B cell (primary cell): ENCODE results near the gene ADAMTS17. TPM values are rescaled to one million over a fixed set of nuclear protein-coding genes. Genes with fewer than 3 reads are reported as not detected.

Source experiments
- ATAC-seq: fragments of 200-7000 bp; cut with Tn5 transposase; one replicate; pipeline ENCODE4 v1.10.0; 2021; ENCODE audit warnings: low read depth, mild to moderate bottlenecking, moderate number of reproducible peaks, moderate library complexity
- CTCF ChIA-PET: fragments of 350-600 bp; sonication (Branson Sonifier 250); formaldehyde crosslinking; loops from one replicate; lab custom pipeline; 2021; ENCODE audit warnings: antibody characterized with exemption, inconsistent platforms; lab: Charles Lee
- POLR2A ChIA-PET: fragments of 350-600 bp; sonication (Branson Sonifier 250); formaldehyde crosslinking; loops from one replicate; lab custom pipeline; 2021; ENCODE audit warnings: antibody characterized with exemption; lab: Charles Lee
- DNase-seq: peaks from one replicate; pipeline ENCODE4 v3.0.0; 2013
- H2AFZ ChIP-seq: 2 replicates; pipeline ENCODE4 v1.6.1; 2012; ENCODE audit warnings: mild to moderate bottlenecking, low read depth, low read length; ENCODE audit not compliant: insufficient read depth, poor library complexity, severe bottlenecking
- H3K27ac ChIP-seq, 2 donors: 1 replicate in 1 of 2; 2 replicates in 1 of 2; pipeline ENCODE4 v1.5.1; 2012 to 2013; ENCODE audit warnings: low read length in 2 of 2, mild to moderate bottlenecking in 2 of 2, moderate library complexity in 1 of 2
- H3K27me3 ChIP-seq, 4 experiments: fragments of 200-600 bp in 1 of 4; sonication (generic) in 1 of 4; replicated peaks in 1 of 4; 1 replicate in 2 of 4; 2 replicates in 2 of 4; pipeline versions ENCODE4 v1.6.1 to v1.7.0; 2013 to 2016; ENCODE audit warnings: low read length in 3 of 4, mild to moderate bottlenecking in 2 of 4, mixed read lengths in 1 of 4, moderate library complexity in 1 of 4; ENCODE audit not compliant: insufficient read depth in 4 of 4, control insufficient read depth in 3 of 4; ENCODE audit errors: control extremely low read depth in 1 of 4
- H3K36me3 ChIP-seq, 2 experiments: replicated peaks in 1 of 2; 1 replicate in 1 of 2; 2 replicates in 1 of 2; pipeline versions ENCODE4 v1.6.1 to v1.7.1; 2013; ENCODE audit warnings: low read length in 1 of 2; ENCODE audit not compliant: insufficient read depth in 2 of 2, control insufficient read depth in 1 of 2; ENCODE audit errors: control extremely low read depth in 1 of 2, extremely low read depth in 1 of 2
- H3K4me1 ChIP-seq, 2 donors: fragments of 200-600 bp in 1 of 2; sonication (generic) in 1 of 2; 1 replicate in 1 of 2; 2 replicates in 1 of 2; pipeline versions ENCODE4 v1.5.1 to v1.6.1; 2013 to 2017; ENCODE audit warnings: low read length in 2 of 2; ENCODE audit not compliant: control insufficient read depth in 2 of 2, insufficient read depth in 2 of 2
- H3K4me2 ChIP-seq: replicated peaks from 2 replicates; pipeline ENCODE3; 2012; ENCODE audit warnings: mild to moderate bottlenecking, low read depth, low read length; ENCODE audit not compliant: poor library complexity, severe bottlenecking
- H3K4me3 ChIP-seq, 5 experiments: fragments of 200-600 bp in 1 of 5; sonication (generic) in 1 of 5; 1 replicate in 3 of 5; 2 replicates in 2 of 5; pipeline versions ENCODE4 v1.5.1 to v1.7.0; 2011 to 2016; ENCODE audit warnings: low read length in 4 of 5, mild to moderate bottlenecking in 4 of 5, low read depth in 2 of 5, control low read depth in 1 of 5, moderate library complexity in 1 of 5; ENCODE audit not compliant: insufficient read depth in 1 of 5; ENCODE audit errors: control extremely low read depth in 1 of 5, extremely low read depth in 1 of 5
- H3K79me2 ChIP-seq: fragments of 200-600 bp; sonication (generic); one replicate; pipeline ENCODE4 v1.6.0; 2016; ENCODE audit warnings: low read length; ENCODE audit not compliant: control insufficient read depth, insufficient read depth
- H3K9ac ChIP-seq: fragments of 200-600 bp; sonication (generic); 2 replicates; pipeline ENCODE4 v1.6.1; 2017; ENCODE audit warnings: mild to moderate bottlenecking, low read length, moderate library complexity
- H3K9me3 ChIP-seq, 3 donors: one replicate each; pipeline versions ENCODE4 v1.6.1 to v1.7.1; 2013; ENCODE audit warnings: low read length in 2 of 3; ENCODE audit not compliant: control insufficient read depth in 2 of 3, insufficient read depth in 1 of 3; ENCODE audit errors: control extremely low read depth in 1 of 3
- H4K20me1 ChIP-seq: 2 replicates; pipeline ENCODE4 v1.6.0; 2012; ENCODE audit warnings: mild to moderate bottlenecking, low read length; ENCODE audit not compliant: insufficient read depth, control insufficient read depth, poor library complexity, severe bottlenecking
- H3K27ac Mint-ChIP-seq: one replicate; pipeline ENCODE4 v1.8.0; 2021; ENCODE audit warnings: mixed read lengths
- H3K27me3 Mint-ChIP-seq: one replicate; pipeline ENCODE4 v1.8.0; 2021; ENCODE audit warnings: mixed read lengths
- H3K4me1 Mint-ChIP-seq: one replicate; pipeline ENCODE4 v1.8.0; 2021; ENCODE audit warnings: mixed read lengths
- H3K4me3 Mint-ChIP-seq: one replicate; pipeline ENCODE4 v1.8.0; 2021; ENCODE audit warnings: mixed read lengths
- H3K9me3 Mint-ChIP-seq: one replicate; pipeline ENCODE4 v1.8.0; 2022; ENCODE audit warnings: mixed read lengths; ENCODE audit not compliant: insufficient read depth
- EZH2 ChIP-seq: IDR thresholded peaks from 2 replicates; pipeline ENCODE4 v1.6.1; 2012; ENCODE audit warnings: borderline replicate concordance, low read depth, mild to moderate bottlenecking, moderate library complexity, low read length; ENCODE audit not compliant: insufficient read depth, poor library complexity, severe bottlenecking
- WGBS: methylation state at CpG from one replicate; pipeline ENCODE4 v1.1.5; 2013; ENCODE audit warnings: missing lambda C conversion rate; ENCODE audit not compliant: insufficient coverage; 5-methylcytosine and 5-hydroxymethylcytosine counted together
- intact Hi-C: fragments of 100-400 bp; cut with micrococcal nuclease; formaldehyde crosslinking; loops from one replicate; pipeline ENCODE4 v1.10.0; 2022
- polyA plus RNA-seq: library from polyadenylated mRNA; depleted of rRNA; stranded (reverse); fragments of >200 nt; gene quantifications from 2 replicates; pipeline ENCODE4 v1.2.3, GENCODE V29; 2012
- total RNA-seq, 2 donors: library from RNA; stranded (reverse); fragments of 120-200 nt in 1 of 2; gene quantifications; 1 replicate in 1 of 2; 2 replicates in 1 of 2; pipeline versions ENCODE4 v1.2.3 to v1.2.4, GENCODE V29; 2013 to 2022
- TF ChIP-seq, protein P1 (sequence below): fragments of 200-600 bp; IDR thresholded peaks from one replicate; pipeline ENCODE4 v1.8.0; 2022; ENCODE audit warnings: antibody characterized with exemption, mild to moderate bottlenecking

Gene ADAMTS17
- total and polyA plus RNA-seq, 2 donors (not counting 1 experiment from before 2014, with no cell fraction given): 0.10 TPM; not detected in 1

DNA sequence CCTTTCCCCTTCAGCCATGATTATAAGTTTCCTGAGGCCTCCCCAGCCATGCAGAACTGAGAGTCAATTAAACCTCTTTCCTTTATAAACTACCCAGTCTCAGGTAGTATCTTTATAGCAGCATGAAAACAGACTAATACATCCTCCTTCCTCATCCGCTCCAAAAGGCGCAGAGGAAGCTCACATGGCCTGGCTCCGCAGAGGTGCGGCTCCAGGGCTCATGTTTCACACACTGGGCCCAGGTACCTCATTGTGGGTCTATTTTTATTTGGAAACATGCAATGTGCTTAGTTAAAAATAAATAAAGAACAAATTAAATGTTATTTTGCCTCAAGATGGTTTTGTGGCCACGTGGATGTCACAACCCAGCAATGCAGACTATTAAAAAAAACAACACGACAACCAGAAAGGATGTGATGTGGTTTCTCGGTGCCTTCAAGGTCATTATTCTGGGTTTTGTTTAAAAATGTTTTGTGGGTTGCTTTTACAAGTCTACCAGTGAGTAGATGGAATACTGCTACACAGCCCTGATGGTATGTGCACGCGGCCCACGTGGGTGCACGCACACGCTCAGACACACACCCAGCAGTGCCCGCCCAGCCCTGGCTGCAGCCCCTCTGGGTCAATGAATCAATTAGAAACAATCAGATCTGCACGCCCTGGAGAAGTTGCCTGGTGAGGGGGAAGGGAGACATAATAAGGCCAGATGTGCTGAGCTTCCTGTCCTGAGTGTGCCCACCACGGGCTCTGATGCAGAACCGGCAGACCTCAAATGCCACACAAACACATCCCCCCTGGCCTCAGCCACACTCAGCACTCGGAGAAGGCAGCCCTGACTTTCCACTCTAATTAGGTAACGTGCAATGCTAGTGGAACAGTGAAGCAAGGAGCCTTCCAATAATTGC is 140.1 kb downstream of the ADAMTS17 start:
- H3K27me3 Mint-ChIP-seq: peaks cover 18% of the 10 kb centered on the region
- TF ChIP-seq, protein P1, sequence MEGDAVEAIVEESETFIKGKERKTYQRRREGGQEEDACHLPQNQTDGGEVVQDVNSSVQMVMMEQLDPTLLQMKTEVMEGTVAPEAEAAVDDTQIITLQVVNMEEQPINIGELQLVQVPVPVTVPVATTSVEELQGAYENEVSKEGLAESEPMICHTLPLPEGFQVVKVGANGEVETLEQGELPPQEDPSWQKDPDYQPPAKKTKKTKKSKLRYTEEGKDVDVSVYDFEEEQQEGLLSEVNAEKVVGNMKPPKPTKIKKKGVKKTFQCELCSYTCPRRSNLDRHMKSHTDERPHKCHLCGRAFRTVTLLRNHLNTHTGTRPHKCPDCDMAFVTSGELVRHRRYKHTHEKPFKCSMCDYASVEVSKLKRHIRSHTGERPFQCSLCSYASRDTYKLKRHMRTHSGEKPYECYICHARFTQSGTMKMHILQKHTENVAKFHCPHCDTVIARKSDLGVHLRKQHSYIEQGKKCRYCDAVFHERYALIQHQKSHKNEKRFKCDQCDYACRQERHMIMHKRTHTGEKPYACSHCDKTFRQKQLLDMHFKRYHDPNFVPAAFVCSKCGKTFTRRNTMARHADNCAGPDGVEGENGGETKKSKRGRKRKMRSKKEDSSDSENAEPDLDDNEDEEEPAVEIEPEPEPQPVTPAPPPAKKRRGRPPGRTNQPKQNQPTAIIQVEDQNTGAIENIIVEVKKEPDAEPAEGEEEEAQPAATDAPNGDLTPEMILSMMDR: no peak
- TF ChIP-seq EZH2: no peak
- no peak overlapping the region for H3K9ac ChIP-seq
- no peaks in the 10 kb centered on the region for H3K79me2 ChIP-seq
- H4K20me1 ChIP-seq: no peaks in the 10 kb centered on the region
- H3K9me3 Mint-ChIP-seq: no peaks in the 10 kb centered on the region
- intact Hi-C loops: no loop called here
- 50% methylated on average over 4 of the region's 18 CpGs for WGBS
- H3K36me3 ChIP-seq: no peaks in the 10 kb centered on the region
- no peak overlapping the region for H3K4me3 Mint-ChIP-seq
- H3K4me1 Mint-ChIP-seq: peaks cover 7% of the 10 kb centered on the region
- no peak for DNase-seq
- peaks cover 0 to 3% of the 10 kb centered on the region in 2 donors for H3K4me1 ChIP-seq
- POLR2A ChIA-PET: no interaction called here
- CTCF ChIA-PET: no interaction called here
- H3K27ac Mint-ChIP-seq: no peak overlapping the region
- H3K27me3 ChIP-seq: peaks cover 0 to 3% (median 1%) of the 10 kb centered on the region in 4 experiments
- no peak overlapping the region for H3K4me3 ChIP-seq
- H2AFZ ChIP-seq: no peak overlapping the region
- no peak overlapping the region for H3K27ac ChIP-seq
- no peak overlapping the region for H3K4me2 ChIP-seq
- H3K9me3 ChIP-seq: peaks cover 0 to 12% (median 0%) of the 10 kb centered on the region in 3 donors
- no peak for ATAC-seq

DNA sequence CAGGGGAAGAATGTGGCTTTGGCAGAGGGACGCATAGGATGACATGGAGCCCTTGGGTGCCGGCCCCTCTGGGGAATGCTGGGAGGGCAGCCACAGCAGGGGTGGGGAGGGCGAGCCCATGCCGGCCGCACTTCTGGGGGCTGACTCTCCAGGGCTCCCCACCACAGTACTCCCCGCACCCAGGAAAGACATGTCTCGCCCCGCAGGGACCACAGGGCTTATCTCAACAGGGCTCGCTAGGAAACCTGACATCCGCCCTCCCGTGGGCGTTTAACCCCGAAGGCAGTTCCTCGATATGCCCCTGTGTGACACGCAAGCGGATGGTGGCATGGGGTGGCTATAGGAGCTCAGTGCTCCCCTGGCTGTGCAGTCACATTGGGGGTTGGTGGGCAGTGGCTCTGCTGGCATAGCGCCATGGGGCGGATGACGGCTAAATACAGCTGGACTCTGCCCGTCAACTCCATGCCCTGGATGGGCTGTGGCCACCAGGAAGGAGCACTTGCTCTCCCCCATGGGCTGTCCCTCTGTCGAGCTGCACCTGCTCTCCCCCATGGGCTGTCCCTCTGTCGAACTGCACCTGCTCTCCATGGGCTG is 141.4 kb downstream of the ADAMTS17 start:
- TF ChIP-seq, protein P1: no peak
- no peak for TF ChIP-seq EZH2
- Histone ChIP-seq H3K79me2 (no peaks in the 10 kb centered on the region), H3K4me1 (peaks cover 0 to 3% of the 10 kb centered on the region in 2 donors), H3K9me3 (peaks cover 0 to 12% (median 0%) of the 10 kb centered on the region in 3 donors), H4K20me1 (no peaks in the 10 kb centered on the region), H3K4me2 (no peak overlapping the region), H2AFZ (no peak overlapping the region), H3K27ac (no peak overlapping the region), H3K27me3 (peaks cover 0 to 3% (median 0%) of the 10 kb centered on the region in 4 experiments), H3K36me3 (no peaks in the 10 kb centered on the region), H3K9ac (no peak overlapping the region), H3K4me3 (no peak overlapping the region)
- DNase-seq: no peak
- WGBS: 96% methylated on average over 21 of the region's 22 CpGs
- H3K27me3 Mint-ChIP-seq: peaks cover 18% of the 10 kb centered on the region
- no peak overlapping the region for H3K27ac Mint-ChIP-seq
- peaks cover 7% of the 10 kb centered on the region for H3K4me1 Mint-ChIP-seq
- H3K4me3 Mint-ChIP-seq: no peak overlapping the region
- ChIA-PET POLR2A (no interaction called here), CTCF (no interaction called here)
- no peak for ATAC-seq
- H3K9me3 Mint-ChIP-seq: no peaks in the 10 kb centered on the region
- intact Hi-C loops: no loop called here
